Measurements from ENCODE around the gene PRICKLE2.

Gene PRICKLE2

DNA sequence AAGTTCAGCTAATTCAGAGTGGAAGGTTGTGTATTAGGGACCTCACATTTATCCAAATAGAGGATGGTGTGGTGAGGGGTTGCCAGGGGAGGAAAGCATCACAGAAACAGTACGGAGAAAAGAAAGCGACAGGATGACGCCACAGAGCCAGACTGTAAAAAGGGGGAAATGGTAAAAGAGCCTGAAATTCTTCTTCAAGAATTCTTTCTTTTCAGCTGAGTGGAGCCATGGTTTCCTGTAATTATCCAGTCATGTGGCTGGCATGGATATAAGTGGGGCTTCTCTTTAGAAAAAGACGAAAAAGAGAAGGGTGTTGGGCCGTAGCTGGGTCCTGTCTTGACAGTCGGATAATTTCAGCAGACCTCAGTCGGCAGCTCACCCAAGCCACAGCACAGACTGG is 177.5 kb downstream of the PRICKLE2 start:
- no peak for DNase-seq (ENCODE audit: low read depth, low spot score)

GRCh38 chr3:64046996-64047594 is 178.2 kb downstream of the PRICKLE2 start:
- no peak for DNase-seq (ENCODE audit: low read depth, low spot score)

GRCh38 chr3:64046592-64046991 is 178.7 kb downstream of the PRICKLE2 start:
- DNase-seq (ENCODE audit: low read depth, low spot score) = no peak

DNA sequence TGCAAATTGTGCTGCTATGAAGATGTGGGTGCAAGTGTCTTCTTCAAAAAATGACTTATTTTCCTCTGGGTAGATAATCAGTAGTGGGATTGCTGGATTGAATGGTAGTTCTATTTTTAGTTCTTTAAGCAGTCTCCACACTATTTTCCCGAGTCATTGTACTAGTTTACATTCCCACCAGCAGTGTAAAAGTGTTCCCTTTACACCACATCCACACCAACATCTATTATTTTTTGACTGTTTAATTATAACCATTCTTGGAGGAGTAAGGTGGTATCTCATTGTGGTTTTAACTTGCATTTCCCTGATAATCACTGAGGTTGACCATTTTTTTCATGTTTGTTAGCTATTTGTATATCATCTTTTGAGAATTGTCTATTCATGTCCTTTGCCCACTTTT is 182.3 kb downstream of the PRICKLE2 start:
- DNase-seq (ENCODE audit: low read depth, low spot score) = no peak
